ENCODE results near the gene LLGL2.

The LLGL2 gene

GRCh38 chr17:75492555-75493168 is 32.8 kb upstream of the LLGL2 start:
- TF ChIP-seq CTCF (IDR thresholded peaks at IDR 0.05; ENCODE audit: insufficient read depth, missing control alignments) = no peak
- FAIRE-seq = no peak
- no peak for DNase-seq (ENCODE audit: insufficient read length, low spot score)

- no peak for DNase-seq (ENCODE audit: insufficient read length, low spot score)
- no peak for FAIRE-seq
- no peak for TF ChIP-seq CTCF (IDR thresholded peaks at IDR 0.05; ENCODE audit: insufficient read depth, missing control alignments)
Observed at GRCh38 chr17:75493476-75494129, 31.9 kb upstream of the LLGL2 start.

DNA sequence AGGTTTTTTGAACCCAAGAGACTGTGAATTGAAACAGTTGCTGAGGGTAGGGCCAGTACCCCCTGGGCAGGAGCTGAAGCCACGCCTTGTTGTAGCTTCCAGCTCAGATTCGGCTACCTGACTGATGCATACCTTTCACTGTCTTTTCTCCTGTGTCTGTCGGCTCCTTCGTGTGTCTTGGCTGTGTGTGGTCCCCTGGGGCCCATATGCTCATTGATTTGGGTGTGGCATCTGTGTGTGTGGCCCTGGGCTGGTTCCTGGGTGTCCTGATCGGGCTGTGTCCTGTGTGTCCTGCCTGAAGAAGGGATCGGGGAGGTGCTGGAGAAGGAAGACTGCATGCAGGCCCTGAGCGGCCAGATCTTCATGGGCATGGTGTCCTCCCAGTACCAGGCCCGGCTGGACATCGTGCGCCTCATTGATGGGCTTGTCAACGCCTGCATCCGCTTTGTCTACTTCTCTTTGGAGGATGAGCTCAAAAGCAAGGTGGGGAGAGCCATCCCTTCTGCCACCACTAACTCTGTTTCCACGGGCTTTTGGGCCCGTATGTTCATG is 31.1 kb upstream of the LLGL2 start:
- no peak for TF ChIP-seq CTCF (IDR thresholded peaks at IDR 0.05; ENCODE audit: insufficient read depth, missing control alignments)
- DNase-seq (ENCODE audit: insufficient read length, low spot score) = no peak
- FAIRE-seq = no peak

DNA sequence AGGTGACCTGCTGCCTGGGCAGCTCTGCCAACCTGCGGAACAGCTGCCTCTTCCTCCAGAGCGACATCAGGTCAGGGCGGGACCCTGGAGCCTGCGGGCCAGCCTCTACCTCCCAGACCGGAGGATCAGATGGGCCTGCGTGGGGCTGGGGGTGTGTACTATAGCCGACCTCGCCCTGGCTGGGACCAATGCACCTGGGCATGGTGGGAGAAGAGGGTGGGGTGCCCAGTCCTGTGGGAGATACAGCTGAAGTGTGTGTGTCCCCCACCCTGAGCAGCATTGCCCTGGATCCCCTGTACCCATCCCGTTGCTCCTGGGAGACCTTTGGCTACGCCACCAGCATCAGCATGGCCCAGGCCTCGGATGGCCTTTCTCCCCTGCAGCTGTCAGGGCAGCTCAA is 29.5 kb upstream of the LLGL2 start:
- no peak for FAIRE-seq
- DNase-seq (ENCODE audit: insufficient read length, low spot score) = no peak
- no peak for TF ChIP-seq CTCF (IDR thresholded peaks at IDR 0.05; ENCODE audit: insufficient read depth, missing control alignments)

GRCh38 chr17:75498039-75498725 is 27.3 kb upstream of the LLGL2 start:
- FAIRE-seq = no peak

DNA sequence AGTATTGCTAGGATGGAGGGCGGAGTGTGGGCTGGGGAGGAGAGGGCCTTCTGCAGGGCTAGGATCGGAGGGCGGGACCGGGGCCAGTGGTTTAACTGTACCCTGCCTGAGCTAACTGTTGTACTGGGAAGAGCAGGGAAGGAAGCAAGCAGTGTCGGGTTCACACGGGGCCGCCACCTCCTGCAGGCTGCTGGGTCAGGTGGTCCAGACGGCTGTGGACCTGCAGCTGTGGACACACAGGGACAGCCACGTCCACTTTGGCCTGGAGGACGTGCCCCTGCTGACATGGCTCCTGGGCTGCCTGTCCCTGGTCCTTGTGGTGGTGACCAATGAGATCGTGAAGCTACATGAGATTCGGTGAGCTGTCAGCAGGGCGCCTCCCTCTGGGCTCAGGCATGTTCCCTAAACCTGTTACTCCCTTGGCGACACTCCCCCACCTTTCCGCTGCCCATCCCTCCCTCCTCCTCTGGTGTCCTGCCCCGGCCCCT is 26.7 kb upstream of the LLGL2 start:
- DNase-seq (ENCODE audit: insufficient read length, low spot score) = no peak
- no peak for FAIRE-seq
- TF ChIP-seq CTCF (IDR thresholded peaks at IDR 0.05; ENCODE audit: insufficient read depth, missing control alignments) = no peak

More at GRCh38 chr17:75498039-75498725, 27.3 kb upstream of the LLGL2 start:
- no peak for DNase-seq (ENCODE audit: insufficient read length, low spot score)
- no peak for TF ChIP-seq CTCF (IDR thresholded peaks at IDR 0.05; ENCODE audit: insufficient read depth, missing control alignments)

Measured in D721Med (cell line).